NCI-H82 treated with DMSO at 0.1 percent for 48 hours (cell line): ENCODE results near the gene TENT4B.

Experiments used
- DNase-seq: peaks from one replicate; lab custom pipeline; 2025; ENCODE audit not compliant: unreplicated experiment; lab: John Stamatoyannopoulos, UW

Gene TENT4B

GRCh38 chr16:50269769-50270509 lies 116.8 kb downstream of the TENT4B start:
- DNase-seq, result no peak

- DNase-seq, result no peak
These were observed 117.5 kb downstream of the TENT4B start for GRCh38 chr16:50270510-50271147.

- no peak for DNase-seq
These were observed 118.3 kb downstream of the TENT4B start for GRCh38 chr16:50271148-50272041.

- no peak for DNase-seq
These were observed 119.0 kb downstream of the TENT4B start for GRCh38 chr16:50272111-50272571.

DNA sequence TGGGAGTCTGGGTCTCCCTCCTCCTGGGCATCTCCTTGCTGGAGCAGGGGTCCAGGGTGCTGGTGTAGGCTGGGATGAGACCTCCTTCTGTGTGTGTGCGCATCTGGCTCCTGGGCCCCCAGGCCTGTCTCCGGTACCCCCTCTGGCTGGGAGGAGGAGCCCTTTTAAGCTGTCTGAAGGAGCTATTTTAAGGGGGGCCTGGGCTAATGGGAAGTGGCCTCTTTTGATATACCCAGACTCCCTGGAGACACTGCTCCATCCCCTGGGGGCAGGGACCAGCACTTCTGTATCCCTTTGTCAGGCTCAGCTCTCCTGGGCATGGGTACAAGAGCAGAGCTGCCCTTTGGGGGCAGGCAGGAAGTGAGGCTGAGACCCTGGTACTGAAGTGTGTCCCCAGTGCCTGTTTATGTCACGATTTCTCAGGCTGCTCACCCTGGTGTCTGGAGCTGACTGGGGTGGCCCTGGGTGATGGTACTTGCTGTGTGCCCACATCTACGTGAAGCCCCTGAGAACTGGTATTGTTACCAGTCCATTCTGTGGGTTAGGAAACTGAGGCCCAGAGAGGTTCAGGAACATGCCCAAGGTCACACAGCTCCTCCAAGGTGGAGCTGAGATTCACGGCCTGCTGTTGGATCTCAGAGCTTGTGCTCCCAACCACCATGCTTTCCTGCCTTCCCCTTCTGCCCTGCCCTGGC lies 119.7 kb downstream of the TENT4B start:
- DNase-seq, result no peak

GRCh38 chr16:50273382-50273690 lies 120.2 kb downstream of the TENT4B start:
- DNase-seq, result no peak

- no peak for DNase-seq
These were observed 120.8 kb downstream of the TENT4B start for GRCh38 chr16:50273888-50274325.

- DNase-seq, result no peak
These were observed 121.4 kb downstream of the TENT4B start for GRCh38 chr16:50274326-50275097.

GRCh38 chr16:50275098-50275415 lies 122.0 kb downstream of the TENT4B start:
- DNase-seq, result no peak

- no peak for DNase-seq
These were observed 122.6 kb downstream of the TENT4B start for GRCh38 chr16:50275428-50276325.

DNA sequence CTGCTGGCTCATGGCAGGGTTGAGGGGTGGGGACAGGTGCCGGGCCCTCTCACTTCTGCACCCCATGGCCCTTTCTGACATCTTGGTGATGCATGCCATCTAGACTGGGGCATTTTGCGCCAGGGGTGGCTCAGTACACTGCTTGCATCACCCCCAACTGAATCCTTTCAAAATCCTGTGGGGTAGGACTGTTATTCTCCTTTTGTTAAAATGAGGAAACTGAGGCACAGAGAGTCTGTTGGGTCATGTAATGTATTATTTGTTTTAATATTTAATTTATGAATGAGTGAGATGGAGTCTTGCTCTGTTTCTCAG lies 123.2 kb downstream of the TENT4B start:
- no peak for DNase-seq

DNA sequence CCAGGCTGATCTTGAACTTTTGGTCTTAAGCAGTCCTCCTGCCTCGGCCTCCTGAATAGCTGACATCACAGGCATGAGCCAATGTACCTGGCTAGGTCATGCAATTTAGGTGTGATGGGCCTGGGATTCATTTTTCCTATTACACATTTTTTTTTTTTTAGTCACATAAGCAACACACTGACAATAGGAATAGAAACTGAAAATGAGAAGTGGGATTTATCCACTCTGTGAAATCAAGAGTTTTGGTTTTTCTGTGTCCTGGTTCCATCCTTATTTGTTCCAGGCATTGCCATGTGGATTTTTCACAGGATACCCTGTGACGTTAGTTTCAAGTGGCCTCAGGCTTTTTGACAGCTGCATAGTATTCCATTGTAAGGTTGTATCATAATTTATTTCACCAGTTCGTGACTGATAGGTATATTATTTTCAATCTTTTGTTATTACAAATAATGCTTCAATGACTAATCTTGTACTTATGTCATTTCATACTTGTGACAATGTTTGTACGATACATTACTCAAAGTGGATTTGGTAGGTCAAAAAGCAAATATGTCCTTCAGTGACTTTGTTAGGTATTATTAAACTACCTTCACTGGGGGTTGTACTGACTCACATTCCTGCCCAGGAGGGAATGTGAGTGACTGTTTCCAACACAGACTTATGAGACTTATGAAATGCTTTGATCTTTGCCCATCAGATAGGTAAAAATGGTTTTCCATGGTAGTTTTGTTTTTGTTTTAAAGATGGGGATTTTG lies 123.9 kb downstream of the TENT4B start:
- no peak for DNase-seq

GRCh38 chr16:50278251-50278650 lies 125.1 kb downstream of the TENT4B start:
- no peak for DNase-seq

GRCh38 chr16:50279504-50279865 lies 126.4 kb downstream of the TENT4B start:
- DNase-seq, result no peak

GRCh38 chr16:50280932-50281331 lies 127.8 kb downstream of the TENT4B start:
- no peak for DNase-seq
